ENCODE measurements around the gene CHSY1. TPM values are rescaled to one million over a fixed set of nuclear protein-coding genes. Genes with fewer than 3 reads are reported as not detected.

Gene CHSY1
- total and polyA plus RNA-seq, 10 of the 15 experiments (the other 5 are each of a cell fraction or from before 2014, with no cell fraction given): 1.4 to 31.2 (median 10.5) TPM

- Histone ChIP-seq H3K4me1 (ENCODE audit: control insufficient read depth, insufficient read depth, low read length) (peaks cover 42% of the 10 kb centered on the region), H2AFZ (ENCODE audit: control insufficient read depth, low read depth, low read length) (no peak overlapping the region), H3K4me2 (ENCODE audit: control insufficient read depth, insufficient read depth) (no peak overlapping the region), H3K27me3 (replicated peaks in 1 of 2; ENCODE audit: control insufficient read depth in 2 of 2, insufficient read depth in 2 of 2, low read length in 1 of 2) (no peaks in the 10 kb centered on the region), H3K79me2 (ENCODE audit: control insufficient read depth, insufficient read depth, low read length) (no peaks in the 10 kb centered on the region), H3K36me3 (ENCODE audit: control insufficient read depth in 2 of 2, insufficient read depth in 2 of 2, low read length in 1 of 2) (no peaks in the 10 kb centered on the region), H3K9me3 (replicated peaks; ENCODE audit: control insufficient read depth, insufficient read depth, low read length) (peaks cover 2% of the 10 kb centered on the region; the same call in 2 of the 3 replicates), H3K27ac (ENCODE audit: control insufficient read depth, insufficient read depth) (no peak overlapping the region), H3K9ac (ENCODE audit: control insufficient read depth, insufficient read depth, low read length) (no peak overlapping the region), H4K20me1 (ENCODE audit: control insufficient read depth, insufficient read depth) (no peaks in the 10 kb centered on the region), H3K4me3 (peak overlapping the region; percentile 13; the same call in 1 of the 2 replicates)
- ChIA-PET RAD21 (ENCODE audit: unreplicated experiment) (interaction anchor here (0.7 kb wide), 1 partner anchor 70 kb away, joined by 3 read pairs; no protein-coding TSS in a partner anchor), CTCF (interaction anchor here (0.9 to 2.2 kb wide), 5 partner anchors 10 to 122 kb away, joined by 3 to 6 read pairs (median 3); partner anchors contain the start of gene CHSY1), SMC1A (ENCODE audit: uncharacterized antibody, unreplicated experiment) (interaction anchor here (0.5 to 2.0 kb wide), 3 partner anchors 110 to 141 kb away, joined by 3 to 10 read pairs (median 5); no protein-coding TSS in a partner anchor), POLR2A (interaction anchor here (0.7 to 1.0 kb wide), 2 partner anchors 59 to 118 kb away, joined by 3 to 4 read pairs; no protein-coding TSS in a partner anchor)
- ATAC-seq: no peak
- no peak for FAIRE-seq
- DNase-seq (ENCODE audit: low read depth, low spot score): no peak
- BruUV-seq (replicated peaks): no TSS peak
- TF ChIP-seq ATF3 (IDR thresholded peaks at IDR 0.05; ENCODE audit: borderline replicate concordance, extremely low read depth, low read depth, low read length) (no peak), REST (IDR thresholded peaks at IDR 0.05; ENCODE audit: low read depth, low read length) (no peak), NFXL1 (IDR thresholded peaks at IDR 0.05; ENCODE audit: borderline replicate concordance) (no peak), CBX3 (IDR thresholded peaks at IDR 0.05; ENCODE audit: borderline replicate concordance, low read depth) (no peak), TCF3 (IDR thresholded peaks at IDR 0.05; ENCODE audit: borderline replicate concordance, insufficient read depth, low read depth, low read length) (no peak), NKRF (conservative IDR thresholded peaks at IDR 0.05) (no peak), ETV6 (conservative IDR thresholded peaks at IDR 0.05 in 1 of 2, IDR thresholded peaks at IDR 0.05 in 1 of 2; ENCODE audit: borderline replicate concordance in 1 of 2, low read depth in 1 of 2) (no peak), ZBTB33 (IDR thresholded peaks at IDR 0.05) (no peak), SUPT20H (IDR thresholded peaks at IDR 0.05; ENCODE audit: borderline replicate concordance, control insufficient read depth, low read depth, low read length) (no peak), E2F8 (IDR thresholded peaks at IDR 0.05; ENCODE audit: low read depth, partially characterized antibody) (no peak)
- in situ Hi-C loops (cut with MboI): no loop called here
- intact Hi-C loops (cut with micrococcal nuclease; ENCODE audit: unreplicated experiment): loop anchor here (5.0 kb wide), 1 partner anchor 57 kb away; no protein-coding TSS in a partner anchor
- WGBS (ENCODE audit: insufficient coverage, insufficient replicate concordance, low lambda C conversion rate, missing lambda C conversion rate): 84% methylated on average over 4 of the region's 4 CpGs
These were observed 121.9 kb downstream of the CHSY1 start for GRCh38 chr15:101129851-101130380.

Measured in GM12878 (cell line).